Type B pancreatic cell (in vitro differentiated cells): ENCODE measurements around the gene PDE4B. TPM values are rescaled to one million over a fixed set of nuclear protein-coding genes. Genes with fewer than 3 reads are reported as not detected.
A peak's percentile ranks its signal among the peaks of the same experiment; 100 is the strongest.

ENCODE experiments used
- DNase-seq: peaks from one replicate; pipeline ENCODE4 v3.0.0; 2021; ENCODE audit warnings: mixed read lengths; ENCODE audit not compliant: unreplicated experiment; ENCODE audit errors: extremely low spot score
- H3K27ac Mint-ChIP-seq: 2 replicates; pipeline ENCODE4 v1.8.0; 2021; ENCODE audit warnings: mild to moderate bottlenecking, mixed read lengths
- H3K27me3 Mint-ChIP-seq: 2 replicates; pipeline ENCODE4 v1.8.0; 2021; ENCODE audit warnings: mixed read lengths
- H3K36me3 Mint-ChIP-seq: 2 replicates; pipeline ENCODE4 v1.8.0; 2021; ENCODE audit warnings: mixed read lengths
- H3K4me1 Mint-ChIP-seq: one replicate; pipeline ENCODE4 v1.8.0; 2021; ENCODE audit warnings: mixed read lengths; ENCODE audit not compliant: unreplicated experiment
- H3K4me3 Mint-ChIP-seq: 2 replicates; pipeline ENCODE4 v1.8.0; 2021; ENCODE audit warnings: mild to moderate bottlenecking, mixed read lengths
- H3K9me3 Mint-ChIP-seq: 2 replicates; pipeline ENCODE4 v1.8.0; 2021; ENCODE audit warnings: mixed read lengths
- CTCF ChIP-seq: fragments of 200-600 bp; sonication (generic); conservative IDR thresholded peaks from 2 replicates; pipeline ENCODE4 v1.5.0; 2021; ENCODE audit warnings: antibody characterized with exemption, mild to moderate bottlenecking
- total RNA-seq: library from RNA; stranded (reverse); gene quantifications from 2 replicates; pipeline ENCODE4 v1.2.1, GENCODE V29; 2021; ENCODE audit warnings: low replicate concordance

The PDE4B gene
- total RNA-seq, 1 donor from 2014 or later: 4.7 TPM

- DNase-seq: no peak
- TF ChIP-seq CTCF: no peak
- Mint-ChIP-seq H3K27ac (no peak overlapping the region), H3K4me3 (no peak overlapping the region), H3K27me3 (peaks cover 12% of the 10 kb centered on the region), H3K9me3 (peaks cover 5% of the 10 kb centered on the region), H3K36me3 (no peaks in the 10 kb centered on the region), H3K4me1 (no peaks in the 10 kb centered on the region)
Measured at GRCh38 chr1:65769636-65770035, 23.1 kb upstream of the PDE4B start.

- H3K4me3 Mint-ChIP-seq: no peak overlapping the region
- no peaks in the 10 kb centered on the region for H3K4me1 Mint-ChIP-seq
- DNase-seq: no peak
- TF ChIP-seq CTCF: no peak
- peaks cover 5% of the 10 kb centered on the region for H3K9me3 Mint-ChIP-seq
- no peaks in the 10 kb centered on the region for H3K36me3 Mint-ChIP-seq
- H3K27ac Mint-ChIP-seq: no peak overlapping the region
- H3K27me3 Mint-ChIP-seq: peaks cover 12% of the 10 kb centered on the region
Measured at GRCh38 chr1:65772607-65773006, 20.1 kb upstream of the PDE4B start.

DNA sequence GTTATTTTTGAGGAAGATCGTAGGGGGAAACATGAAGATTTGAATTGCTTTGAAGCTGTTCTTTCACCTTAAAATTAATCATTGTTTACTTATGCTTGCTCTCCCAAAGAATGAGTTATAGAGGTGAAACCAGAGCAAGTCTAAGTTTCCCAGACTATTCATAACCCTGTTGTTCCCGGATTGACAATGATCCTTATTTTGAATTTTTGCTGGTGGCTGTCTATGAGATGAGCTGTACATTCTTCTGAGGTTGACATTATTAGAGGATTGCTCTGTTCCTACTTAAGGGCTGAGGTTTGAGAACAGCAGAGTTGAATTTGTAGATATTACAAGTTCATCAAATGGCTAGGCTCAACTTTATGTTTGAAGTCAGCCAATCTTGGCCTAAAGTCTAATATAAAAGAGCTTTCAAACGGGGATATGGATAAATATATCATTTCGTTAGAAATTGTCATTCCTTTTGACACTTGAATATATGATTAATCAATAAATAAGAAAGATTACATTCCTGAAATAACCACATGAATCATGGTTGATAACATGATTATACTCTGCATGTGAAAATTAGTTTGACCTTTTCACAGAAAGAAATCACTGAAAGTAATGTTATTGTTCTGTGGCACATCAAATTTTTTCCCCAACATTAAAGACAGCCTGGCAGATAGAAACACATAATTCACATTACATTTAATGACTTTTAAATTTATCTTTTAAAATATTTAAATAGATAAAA is 19.1 kb upstream of the PDE4B start:
- peaks cover 5% of the 10 kb centered on the region for H3K9me3 Mint-ChIP-seq
- no peak for DNase-seq
- H3K4me1 Mint-ChIP-seq: no peaks in the 10 kb centered on the region
- no peaks in the 10 kb centered on the region for H3K36me3 Mint-ChIP-seq
- H3K4me3 Mint-ChIP-seq: no peak overlapping the region
- TF ChIP-seq CTCF: no peak
- H3K27me3 Mint-ChIP-seq: peaks cover 12% of the 10 kb centered on the region
- H3K27ac Mint-ChIP-seq: no peak overlapping the region

DNA sequence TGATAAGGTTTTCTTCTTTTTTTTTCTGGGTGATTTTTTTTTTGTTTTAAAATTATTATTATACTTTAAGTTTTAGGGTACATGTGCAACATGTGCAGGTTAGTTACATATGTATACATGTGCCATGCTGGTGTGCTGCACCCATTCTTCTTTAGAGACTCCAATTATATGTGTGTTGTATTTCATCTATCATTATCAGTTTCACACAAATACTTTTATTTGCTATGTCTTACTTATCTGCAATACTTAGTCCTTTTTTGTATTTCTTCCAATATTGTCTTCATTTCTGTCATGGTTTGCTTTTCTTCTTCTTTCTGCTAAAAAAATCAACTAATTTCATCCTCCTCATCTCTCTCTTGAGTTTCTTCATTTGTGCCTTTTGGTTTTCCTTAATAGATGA is 3.9 kb upstream of the PDE4B start:
- DNase-seq: no peak
- TF ChIP-seq CTCF: no peak
- Mint-ChIP-seq H3K4me1 (peaks cover 6% of the 10 kb centered on the region), H3K4me3 (no peak overlapping the region), H3K36me3 (no peaks in the 10 kb centered on the region), H3K27ac (no peak overlapping the region), H3K9me3 (peaks cover 4% of the 10 kb centered on the region), H3K27me3 (peaks cover 48% of the 10 kb centered on the region)

GRCh38 chr1:65791396-65791795 is 1.3 kb upstream of the PDE4B start:
- H3K4me1 Mint-ChIP-seq: peaks cover 8% of the 10 kb centered on the region
- DNase-seq: no peak
- no peak for TF ChIP-seq CTCF
- peaks cover 4% of the 10 kb centered on the region for H3K9me3 Mint-ChIP-seq
- H3K36me3 Mint-ChIP-seq: no peaks in the 10 kb centered on the region
- peak overlapping the region; percentile 10 for H3K4me3 Mint-ChIP-seq
- H3K27ac Mint-ChIP-seq: no peak overlapping the region
- peaks cover 68% of the 10 kb centered on the region for H3K27me3 Mint-ChIP-seq
